HG03280 (cell line): ENCODE data around the gene PDXK.

Experiments
- ATAC-seq: cut with Tn5 transposase; IDR thresholded peaks from one replicate; pipeline ENCODE4 v1.9.1; 2021; ENCODE audit warnings: mild to moderate bottlenecking, moderate library complexity; ENCODE audit not compliant: unreplicated experiment

PDXK gene

DNA sequence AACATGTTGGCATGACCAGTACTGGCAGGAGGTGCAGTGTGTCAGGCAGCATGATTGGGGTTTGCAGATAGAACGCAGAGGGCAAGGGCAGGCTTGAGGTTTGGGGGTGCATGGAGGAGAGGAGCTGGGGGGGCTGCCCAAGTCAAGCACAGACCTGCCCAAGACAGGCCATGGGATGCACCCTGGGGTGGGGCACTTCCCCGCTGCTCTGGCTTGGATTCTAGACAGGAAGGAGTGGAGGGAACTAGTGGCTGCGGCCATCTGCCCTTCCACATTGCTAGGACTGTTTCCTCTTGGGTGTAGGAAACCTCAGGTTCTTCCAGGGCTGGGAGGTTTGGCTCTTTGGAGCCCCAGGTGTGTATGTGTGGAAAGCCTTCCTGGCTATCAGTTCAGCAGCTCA lies 3.0 kb downstream of the PDXK start:
- ATAC-seq = no peak

DNA sequence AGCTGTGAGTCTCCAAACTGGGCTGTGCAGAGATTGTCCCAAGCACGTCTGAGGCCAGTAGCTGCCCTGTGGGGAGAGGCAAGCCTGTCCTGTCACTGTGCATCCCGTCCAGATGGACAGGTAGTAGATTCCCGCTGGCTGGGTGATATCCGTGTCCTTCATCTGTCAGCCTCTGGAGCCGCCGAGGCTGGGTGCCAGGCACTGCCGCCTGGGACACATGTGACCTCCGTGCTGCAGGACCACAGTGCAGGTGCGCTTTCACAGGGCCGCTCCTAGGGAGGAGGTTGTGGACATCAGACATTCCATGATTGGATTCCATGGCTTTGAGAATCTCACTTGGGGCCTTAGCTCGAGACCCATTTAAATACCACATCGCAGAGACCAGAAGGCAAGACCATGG lies 4.7 kb downstream of the PDXK start:
- no peak for ATAC-seq

DNA sequence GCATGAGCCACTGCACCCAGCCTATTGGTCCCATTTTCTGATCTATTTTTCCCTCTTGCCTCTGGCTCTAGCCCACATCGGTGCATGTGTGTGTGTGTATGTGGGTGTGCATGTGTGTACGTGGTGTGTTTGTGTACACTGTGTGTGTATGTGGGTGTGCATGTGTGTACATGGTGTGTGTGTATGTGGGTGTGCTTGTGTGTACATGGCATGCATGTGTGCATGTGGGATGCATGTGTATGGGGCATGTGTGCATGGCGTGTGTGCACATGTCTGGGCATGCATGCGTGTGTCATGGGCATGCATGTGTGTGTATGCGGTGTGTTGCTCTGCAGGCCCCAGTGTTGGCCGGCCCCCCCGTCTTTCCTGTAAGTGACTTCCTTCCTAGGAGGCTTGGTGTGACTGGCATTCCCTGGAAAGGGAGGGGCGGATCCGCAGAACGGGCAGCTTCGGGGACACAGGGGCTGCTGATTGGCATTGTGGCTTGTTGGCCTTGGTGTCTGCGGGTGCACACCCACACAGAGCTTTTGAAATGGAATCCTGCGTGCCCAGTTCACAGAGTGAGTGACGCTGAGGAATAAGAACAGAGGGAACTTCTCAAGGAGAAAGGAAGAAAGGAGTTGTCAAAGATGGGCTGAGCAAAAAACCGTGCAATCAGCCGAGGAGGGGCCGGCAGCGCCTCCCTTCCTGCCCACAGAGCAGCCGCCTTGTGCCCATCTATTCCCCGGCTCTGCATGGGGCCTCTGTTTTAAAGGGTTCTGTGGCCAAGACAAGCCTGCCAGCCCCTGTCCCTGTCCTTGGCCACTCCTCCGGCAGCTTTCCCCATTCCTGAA lies 8.0 kb downstream of the PDXK start:
- ATAC-seq = no peak

DNA sequence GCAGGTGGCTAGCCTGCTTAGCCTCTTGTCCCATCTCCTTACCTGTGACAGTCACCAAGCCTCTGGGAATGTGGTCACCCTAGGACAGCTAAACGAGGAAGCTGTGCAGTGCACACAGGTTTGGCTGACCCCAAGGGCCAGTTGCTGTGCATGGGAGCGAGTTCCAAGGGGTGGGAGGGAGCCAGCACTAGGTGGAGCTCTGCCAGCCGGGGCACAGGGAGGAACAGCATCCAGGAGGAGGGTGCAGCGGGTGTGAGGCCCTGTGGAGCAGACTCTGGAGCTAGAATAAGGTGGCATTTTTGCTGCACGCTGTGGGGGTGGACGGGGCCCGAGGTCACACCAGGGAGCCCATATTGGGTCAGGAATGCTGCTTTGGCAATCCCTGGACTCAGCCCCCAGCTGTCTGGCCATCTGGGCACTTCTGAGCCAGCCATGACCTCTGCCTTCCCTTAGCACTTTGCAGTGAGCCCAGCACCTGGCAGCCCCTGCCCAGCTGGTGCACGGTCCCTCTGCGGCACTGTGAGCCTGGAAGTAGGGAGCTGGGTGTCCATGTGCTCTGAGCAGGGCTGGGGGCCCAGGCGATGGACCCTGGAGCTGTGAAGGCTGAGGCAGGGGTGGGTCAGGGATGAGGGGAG lies 8.7 kb downstream of the PDXK start:
- ATAC-seq = no peak

DNA sequence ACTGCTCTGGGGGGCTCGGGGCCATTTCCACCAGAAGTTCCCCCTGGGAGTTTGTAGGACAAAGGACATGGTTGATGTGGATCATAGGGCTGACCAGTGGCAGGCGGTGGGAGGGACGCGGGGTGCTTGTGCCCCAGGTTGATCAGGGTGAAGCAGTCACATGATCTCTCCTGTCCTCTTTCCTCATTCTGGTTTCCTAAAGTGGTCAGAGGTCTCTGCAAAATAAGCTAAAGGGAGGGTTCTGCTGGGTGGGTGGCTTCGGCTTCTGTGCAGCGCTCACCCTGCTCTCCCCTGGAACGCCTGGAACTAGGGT lies 9.2 kb downstream of the PDXK start:
- ATAC-seq = peak; percentile 6

DNA sequence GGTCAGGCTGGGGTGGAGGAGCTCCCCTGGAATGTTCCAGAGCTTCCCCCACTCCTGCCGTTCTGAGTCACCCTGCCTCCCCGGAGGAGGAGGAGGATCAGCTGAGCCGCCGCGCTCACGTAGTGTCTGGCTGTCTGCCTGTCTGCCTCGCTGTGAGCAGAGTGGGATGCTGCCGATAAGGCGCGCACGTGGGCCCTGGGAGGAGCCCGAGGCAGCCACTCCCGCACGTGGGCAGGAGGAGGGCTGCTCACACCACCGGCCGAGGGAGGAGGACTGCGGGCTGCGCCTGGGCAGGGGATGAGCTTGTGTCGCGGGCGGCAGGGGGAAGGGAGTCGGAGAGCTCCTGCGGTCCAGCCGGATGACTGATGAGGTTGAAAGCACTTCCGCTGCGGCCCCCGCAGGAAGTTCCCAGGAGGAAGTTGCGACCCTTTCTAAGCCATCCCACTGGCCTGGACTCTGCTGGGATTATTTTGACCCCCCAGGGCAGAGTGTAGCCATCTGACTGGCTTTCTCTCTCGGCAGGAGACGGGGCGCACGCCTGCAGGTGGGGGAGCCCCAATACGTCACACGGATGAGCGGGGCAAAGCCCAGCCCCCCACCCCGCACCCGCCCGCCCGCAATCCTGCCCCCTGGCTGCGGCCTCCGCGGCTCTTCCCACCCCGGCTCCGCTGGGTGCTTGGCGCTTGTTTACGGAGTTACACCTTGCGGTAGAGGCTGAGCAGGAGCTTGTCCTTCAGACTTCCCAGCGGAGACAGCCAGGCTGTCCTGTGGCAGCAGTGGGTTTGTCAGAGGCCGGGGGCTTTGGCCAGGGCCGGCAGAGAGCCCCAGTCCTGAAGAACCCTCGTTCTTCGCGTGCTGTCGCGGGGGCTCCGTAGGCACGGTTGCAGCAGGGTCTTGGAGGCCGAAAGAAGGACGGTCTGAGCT lies 9.8 kb downstream of the PDXK start:
- ATAC-seq = peak; percentile 61

DNA sequence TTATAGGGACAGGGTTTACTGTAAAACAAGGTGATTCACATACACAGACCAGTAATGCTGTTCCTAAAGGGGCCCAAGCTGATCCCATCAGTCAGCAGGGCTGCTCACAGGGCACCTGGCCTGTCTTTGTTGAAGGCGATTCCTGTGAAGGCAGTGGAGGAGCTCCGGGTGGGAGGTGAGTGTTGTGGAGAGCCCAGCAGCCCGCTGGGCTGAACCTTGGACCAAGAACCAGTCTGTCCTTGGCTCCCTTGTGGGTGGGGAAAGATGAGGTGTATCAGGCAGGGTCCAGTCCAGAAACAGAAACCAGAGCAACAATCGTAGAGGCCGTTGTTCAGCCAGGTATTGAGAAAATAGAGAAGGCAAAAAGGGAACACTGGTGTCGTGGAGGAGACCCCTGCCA lies 12.5 kb downstream of the PDXK start:
- no peak for ATAC-seq

DNA sequence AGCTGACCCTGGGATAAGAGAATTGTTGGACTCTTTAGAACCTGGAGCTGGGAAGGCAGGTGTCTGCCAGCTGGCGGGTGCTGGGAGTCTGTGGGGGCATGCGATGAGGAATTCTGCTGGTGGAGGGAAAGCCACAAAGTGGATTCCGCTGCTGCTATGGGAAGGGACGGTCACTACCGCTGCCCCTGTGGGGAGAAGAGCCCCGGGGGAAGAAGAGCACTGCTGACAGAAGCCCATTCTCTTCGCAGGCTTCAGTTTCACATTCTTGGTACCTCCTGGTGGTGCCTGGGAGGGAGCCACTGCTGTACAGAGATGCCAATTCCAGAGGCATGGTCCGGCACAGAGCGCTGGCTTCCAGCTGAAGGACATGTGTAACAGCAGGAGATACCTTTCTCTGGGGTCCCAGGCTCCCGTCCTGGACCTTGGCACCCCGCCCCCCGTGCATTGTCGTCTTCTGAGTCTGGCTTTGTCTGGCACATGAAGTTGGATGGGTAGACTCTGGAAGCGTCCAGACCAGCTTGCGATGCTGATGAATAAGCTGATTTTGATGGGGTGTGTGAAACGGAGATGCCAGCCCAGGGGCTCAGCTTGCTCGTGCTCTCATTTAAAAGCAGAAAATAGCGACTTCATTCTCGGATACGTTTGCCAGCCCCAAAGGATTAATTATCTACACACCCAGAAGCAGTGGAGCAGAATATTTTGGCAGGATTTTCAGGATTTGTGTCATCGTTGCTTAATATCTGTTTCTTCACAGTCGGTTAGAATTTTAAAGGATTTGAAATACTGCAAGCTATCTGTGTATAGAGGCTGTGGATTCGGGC lies 13.2 kb downstream of the PDXK start:
- ATAC-seq = no peak

DNA sequence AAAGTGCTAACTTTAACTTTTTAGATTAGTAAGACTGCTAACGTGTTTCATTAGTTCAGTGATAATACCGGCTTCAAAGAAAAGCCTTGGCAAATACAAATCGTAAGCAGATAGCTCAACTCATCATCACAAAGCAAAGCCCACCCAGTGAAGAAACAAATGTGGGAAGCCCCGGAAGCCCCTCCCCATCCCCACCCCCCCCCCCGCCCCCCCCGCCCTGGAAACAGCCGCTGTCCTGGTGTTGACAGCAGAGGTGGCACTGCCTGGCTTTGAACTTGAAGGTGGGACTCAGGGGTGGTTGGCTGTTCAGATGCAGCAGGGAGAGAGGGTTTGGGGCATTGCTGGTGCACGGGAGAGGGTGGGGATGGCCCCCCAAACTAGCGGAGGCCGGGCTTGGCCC lies 14.1 kb downstream of the PDXK start:
- ATAC-seq = no peak

DNA sequence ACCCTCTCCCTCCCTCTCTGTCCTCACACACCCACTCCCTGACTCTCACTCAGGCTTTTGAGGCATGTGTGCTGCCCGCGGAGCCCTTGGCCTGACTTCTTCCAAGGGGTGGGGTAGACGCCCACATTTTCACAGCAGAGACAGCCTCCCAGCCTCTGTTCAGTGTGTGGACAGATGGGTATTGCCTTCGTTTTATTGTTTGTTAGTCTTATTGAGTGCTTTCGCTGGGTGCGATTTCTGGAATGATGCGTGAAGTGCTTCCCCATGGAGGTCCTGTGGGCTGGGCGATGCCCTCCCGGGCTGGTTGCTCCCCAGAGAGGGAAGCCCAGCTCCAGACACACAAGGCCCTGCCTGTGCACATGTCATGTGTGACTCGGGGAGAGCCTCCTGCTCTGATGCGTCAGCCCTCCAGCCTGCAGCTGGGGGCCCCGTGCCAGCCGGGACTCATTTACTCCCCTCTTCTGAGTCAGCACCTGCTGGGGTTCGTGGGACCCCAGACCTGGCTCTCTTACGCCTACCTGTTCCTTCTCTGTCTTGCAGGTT lies 14.7 kb downstream of the PDXK start:
- ATAC-seq = no peak

DNA sequence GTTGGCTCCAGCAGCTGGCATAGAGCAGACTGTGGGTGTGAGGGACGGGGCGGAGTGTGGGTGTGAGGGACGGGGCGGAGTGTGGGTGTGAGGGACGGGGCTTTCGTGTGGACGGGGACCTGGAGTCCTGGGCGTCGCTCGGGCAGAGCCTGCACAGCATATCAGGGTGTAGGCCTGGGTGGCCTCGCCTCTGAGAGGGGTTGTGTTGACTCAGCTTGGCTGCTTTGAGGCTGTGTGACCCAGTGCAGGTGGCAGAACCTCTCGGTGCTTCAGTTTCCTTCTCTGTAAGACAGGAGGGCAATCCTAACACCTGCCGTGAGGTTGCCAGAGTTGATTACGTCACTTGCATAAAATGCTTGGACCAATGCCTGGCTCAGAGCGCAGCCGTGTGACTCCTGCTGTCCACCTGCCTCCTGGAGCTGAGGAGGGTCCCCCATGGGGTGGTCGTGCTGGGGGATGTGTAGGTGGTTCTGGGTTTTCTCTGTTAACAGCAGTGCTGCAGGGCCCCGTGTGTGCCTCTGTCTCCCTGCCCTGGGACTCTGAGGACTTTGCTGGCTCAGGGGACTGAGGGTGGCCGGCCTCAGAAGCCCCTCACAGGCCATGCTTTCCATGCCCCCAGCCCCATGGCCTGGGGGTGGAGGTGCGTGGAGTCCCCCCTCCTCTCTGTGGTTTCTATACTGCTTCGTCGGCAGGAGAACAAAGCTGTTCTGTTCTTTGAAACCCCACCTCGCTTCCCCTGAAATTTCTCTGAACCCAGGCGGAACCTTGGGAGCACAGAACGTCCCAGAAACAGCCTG lies 15.4 kb downstream of the PDXK start:
- ATAC-seq = no peak

DNA sequence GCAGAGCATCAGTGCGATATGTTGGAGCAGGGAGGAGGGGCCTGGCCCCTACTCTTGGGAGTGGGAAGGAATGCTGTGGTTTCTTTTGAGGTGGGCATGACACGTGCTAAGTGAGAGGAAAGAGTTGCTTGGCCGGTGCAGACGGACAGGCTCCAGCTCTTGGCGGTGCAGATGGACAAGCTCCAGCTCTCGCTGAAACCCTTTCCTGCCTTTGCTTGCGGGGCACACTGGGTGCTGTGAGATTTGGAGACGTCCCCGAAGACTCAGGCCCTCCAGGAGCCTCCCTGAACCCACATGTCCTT lies 15.9 kb downstream of the PDXK start:
- no peak for ATAC-seq

DNA sequence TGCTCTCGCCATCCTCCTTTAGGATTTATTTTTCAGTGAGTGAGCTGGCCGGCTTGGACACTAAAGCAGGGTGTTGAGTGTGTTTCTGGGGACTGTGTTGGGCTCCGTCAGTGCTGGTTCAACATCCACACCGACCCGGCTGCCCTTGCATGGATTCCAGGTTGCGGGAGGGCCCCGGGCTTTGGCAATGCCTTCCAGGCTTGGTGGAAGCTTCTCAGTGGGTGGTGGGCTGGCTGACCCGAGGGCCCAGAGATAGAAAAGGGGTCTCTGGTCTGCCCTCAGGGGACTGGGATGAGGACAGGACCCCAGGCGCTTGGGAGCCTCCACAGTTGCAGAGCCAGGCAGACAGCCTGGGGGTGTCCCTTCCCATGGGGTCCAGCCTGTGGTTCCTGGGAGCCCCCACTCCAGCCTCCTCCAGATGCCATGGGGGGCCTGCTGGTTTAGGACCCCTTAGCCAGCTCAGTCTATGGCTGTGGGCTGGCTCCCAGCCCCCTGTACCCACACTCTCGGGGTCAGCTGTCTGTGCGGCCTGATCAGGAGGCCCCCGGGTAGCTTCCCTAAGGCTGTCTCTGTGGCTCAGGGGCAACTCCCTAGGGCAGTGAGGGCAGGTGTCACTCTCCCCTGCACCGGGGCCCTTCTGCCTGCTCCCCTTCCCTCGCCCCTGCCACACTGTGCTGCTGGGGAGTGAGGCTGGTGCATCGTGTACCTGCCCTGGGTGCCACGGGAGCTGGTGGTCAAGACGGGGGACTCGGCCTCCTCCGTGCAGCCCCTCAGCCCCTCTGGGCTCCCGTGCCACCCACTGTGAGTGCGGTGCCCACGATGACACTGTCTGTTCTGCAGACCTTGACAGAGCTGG lies 16.5 kb downstream of the PDXK start:
- no peak for ATAC-seq

DNA sequence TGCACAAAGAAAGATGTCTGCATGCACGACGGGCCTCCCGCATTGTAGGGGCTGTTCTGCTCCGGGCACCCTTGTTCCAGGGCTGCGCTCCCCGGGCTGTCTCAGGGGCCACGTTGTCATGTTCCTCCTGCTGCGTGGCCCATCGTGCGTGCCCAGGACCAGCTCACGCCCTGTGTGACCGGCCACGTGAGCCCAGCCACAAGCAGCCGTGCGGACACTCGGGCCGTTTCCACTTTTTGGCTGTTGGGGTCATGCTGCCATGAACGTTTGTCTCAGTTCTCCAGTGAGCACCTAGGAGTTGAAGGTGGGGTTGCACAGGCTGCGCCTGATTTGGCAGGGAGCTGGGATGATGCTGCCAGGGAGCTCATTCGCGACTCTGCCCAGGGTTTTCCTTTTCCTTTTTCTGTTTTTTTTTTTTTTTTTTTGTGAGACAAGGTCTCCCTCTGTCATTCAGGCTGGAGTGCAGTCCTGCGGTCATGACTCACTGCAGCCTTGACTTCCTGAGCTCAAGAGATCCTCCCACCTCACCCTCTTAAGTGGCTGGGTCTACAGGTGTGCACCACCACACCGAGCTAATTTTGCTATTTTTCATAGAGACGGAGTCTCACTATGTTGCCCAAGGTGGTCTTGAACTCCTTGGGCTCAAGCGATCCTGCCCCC lies 17.4 kb downstream of the PDXK start:
- ATAC-seq = no peak

DNA sequence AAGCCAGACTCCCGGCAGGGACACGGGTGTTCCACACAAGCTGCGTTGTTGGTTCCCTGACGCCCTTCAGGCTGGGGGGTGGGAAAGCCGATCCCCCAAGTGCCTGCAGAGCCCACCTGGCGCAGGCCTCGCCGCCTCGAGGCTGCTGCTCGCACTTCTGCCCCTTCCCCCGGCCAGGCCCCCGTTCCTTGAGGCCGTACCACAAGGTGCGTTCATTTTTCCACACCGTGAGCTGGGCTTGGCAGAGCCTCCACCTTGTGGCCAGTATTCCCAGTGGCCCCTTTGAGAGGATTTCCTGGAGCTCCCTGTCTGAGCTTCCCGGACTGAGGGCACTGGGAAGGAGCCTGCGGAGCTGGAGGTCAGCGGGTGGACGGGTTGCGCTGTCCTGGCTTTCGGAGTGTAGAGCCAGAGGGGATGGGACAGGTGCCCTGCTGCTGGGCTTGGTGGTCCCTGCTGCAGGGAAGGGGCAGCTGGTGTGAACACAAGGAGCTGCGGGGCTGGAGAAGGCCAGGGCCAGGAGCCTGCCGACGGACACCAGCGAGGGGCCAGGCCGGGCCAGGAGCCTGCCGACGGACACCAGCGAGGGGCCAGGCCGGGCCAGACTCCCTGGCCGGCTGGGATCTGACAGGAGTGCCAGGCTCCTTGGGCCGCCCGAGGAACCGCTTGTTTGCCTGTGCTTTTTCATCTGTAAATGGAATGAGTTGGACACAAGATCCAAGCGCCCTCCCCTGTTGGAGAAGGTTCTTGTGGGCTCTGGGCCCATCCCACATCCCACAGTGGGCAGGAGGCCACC lies 18.4 kb downstream of the PDXK start:
- no peak for ATAC-seq

DNA sequence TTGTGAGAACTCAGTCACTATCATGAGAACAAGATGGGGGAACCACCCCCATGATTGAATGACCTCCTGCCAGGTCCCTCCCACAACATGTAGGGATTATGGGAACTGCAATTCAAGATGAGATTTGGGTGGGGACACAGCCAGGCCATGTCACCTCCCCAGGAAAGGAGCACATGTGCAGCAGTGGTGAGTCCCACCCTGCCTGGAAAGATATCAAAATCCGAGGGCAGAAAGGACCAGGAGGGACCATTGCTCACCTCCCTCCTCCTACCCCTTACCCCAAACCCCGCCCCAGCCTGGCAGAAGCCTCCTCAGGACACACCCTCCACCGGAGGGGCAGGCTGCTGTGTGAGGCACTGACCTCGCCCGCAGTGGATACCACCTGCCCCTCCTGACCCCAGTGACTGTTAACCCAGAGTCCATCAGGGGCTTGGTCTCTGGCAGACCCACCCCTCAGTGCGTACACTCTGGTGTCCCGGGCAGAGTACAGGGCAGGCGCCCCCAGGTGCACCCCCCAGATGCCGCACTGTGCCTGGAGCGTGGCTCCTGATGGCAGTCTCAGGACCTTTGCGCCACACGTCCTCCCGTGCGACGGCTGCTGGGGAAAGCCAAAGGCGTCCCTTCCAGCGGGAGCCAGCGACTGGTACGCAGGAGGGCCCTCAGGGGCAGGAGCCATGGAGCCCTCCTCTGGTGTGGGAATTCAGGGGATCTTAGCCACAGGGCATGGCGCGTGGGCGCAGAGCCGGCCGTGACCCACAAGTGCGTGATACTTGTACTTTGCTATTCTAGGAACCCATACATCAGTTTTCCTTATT lies 20.9 kb downstream of the PDXK start:
- no peak for ATAC-seq
